ENCODE results near the gene AKAP4. TPM values are rescaled to one million over a fixed set of nuclear protein-coding genes. Genes with fewer than 3 reads are reported as not detected.

The AKAP4 gene
- total RNA-seq, 2 donors from 2014 or later, result not detected

DNA sequence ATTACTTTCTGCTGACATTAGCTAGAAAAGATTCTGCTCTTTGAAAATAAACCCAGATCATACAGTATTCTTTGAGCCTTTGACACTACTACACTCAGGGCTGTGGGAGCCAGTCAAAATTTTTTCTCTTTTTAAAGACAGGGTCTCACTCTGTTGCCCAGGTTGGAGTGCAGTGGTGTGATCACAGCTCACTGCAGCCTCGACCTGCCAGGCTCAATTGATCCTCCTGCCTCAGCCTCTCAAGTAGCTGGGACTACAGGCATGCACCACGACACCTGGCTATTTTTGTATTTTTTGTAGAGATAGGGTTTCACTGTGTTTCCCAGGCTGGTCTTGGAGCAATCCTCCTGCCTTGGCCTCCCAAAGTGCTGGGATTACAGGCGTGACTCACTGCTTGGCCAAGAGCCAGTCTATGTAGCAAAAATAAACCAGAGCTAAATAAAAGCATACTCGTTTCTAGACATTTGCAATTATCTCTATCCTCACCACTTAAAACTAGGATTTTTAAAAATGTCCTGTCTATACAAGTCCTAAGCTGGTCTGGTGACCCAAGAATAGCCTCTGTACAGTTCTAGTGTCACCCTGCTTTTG, 43.2 kb downstream of the AKAP4 start:
- no peak for ATAC-seq (ENCODE audit: insufficient number of reproducible peaks, low FRiP score, low read depth)

DNA sequence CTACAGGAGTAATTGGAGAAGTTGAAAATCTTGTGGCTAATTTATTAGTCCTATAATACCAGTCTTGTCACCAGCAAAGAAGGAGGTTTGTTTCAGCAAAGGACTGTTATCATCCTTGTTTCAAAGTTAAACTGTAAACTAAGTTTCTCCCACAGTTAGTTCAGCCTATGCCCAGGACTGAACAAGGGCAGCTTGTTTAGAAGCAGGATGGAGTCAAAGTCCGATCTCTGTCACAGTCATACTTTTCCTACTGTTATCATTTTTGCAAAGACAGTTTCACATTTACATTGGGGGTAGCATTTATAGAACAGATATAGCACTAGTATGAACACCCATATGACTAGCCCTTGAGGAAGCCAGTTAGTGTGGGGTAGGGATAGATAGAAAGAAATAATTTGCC, 46.4 kb downstream of the AKAP4 start:
- Histone ChIP-seq H3K27me3 (replicated peaks; ENCODE audit: insufficient read depth) (no peaks in the 10 kb centered on the region), H3K4me3 (no peak overlapping the region), H3K36me3 (no peaks in the 10 kb centered on the region), H3K4me1 (ENCODE audit: control insufficient read depth in 1 of 2, low read depth in 2 of 2) (no peaks in the 10 kb centered on the region), H3K27ac (no peak overlapping the region), H3K9me3 (no peaks in the 10 kb centered on the region)
- TF ChIP-seq, protein P1, sequence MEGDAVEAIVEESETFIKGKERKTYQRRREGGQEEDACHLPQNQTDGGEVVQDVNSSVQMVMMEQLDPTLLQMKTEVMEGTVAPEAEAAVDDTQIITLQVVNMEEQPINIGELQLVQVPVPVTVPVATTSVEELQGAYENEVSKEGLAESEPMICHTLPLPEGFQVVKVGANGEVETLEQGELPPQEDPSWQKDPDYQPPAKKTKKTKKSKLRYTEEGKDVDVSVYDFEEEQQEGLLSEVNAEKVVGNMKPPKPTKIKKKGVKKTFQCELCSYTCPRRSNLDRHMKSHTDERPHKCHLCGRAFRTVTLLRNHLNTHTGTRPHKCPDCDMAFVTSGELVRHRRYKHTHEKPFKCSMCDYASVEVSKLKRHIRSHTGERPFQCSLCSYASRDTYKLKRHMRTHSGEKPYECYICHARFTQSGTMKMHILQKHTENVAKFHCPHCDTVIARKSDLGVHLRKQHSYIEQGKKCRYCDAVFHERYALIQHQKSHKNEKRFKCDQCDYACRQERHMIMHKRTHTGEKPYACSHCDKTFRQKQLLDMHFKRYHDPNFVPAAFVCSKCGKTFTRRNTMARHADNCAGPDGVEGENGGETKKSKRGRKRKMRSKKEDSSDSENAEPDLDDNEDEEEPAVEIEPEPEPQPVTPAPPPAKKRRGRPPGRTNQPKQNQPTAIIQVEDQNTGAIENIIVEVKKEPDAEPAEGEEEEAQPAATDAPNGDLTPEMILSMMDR (IDR thresholded peaks at IDR 0.05), result no peak
- ATAC-seq (ENCODE audit: insufficient number of reproducible peaks, low FRiP score, low read depth) (no peak), DNase-seq (ENCODE audit: low spot score) (no peak)

More for the DNA sequence above, 43.2 kb downstream of the AKAP4 start:
- Histone ChIP-seq H3K9me3 (no peaks in the 10 kb centered on the region), H3K4me3 (no peak overlapping the region), H3K27me3 (replicated peaks; ENCODE audit: insufficient read depth) (no peaks in the 10 kb centered on the region), H3K36me3 (no peaks in the 10 kb centered on the region), H3K27ac (no peak overlapping the region), H3K4me1 (ENCODE audit: control insufficient read depth in 1 of 2, low read depth in 2 of 2) (no peaks in the 10 kb centered on the region)
- DNase-seq (ENCODE audit: low spot score), result no peak
- TF ChIP-seq, protein P1 (IDR thresholded peaks at IDR 0.05), result no peak

DNA sequence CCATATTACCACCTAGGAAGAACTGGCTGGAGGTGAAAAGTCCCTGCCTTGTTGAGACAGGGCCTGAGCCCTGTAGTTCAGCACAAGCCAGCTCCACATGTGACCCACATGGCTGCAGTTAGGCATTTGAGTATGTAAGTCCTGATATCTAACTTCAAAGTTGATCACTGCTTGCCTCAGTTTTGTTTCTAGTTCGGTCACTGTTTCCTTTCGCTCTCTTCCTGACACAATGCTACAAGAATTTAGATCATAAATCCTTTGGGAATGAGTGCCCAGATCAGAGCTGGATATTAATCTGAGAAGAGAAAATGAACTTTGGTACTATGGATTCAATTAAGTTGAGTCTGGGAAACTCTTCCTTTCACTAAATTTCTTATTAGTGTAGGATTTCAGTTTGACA, 48.4 kb downstream of the AKAP4 start:
- Histone ChIP-seq H3K27me3 (replicated peaks; ENCODE audit: insufficient read depth) (no peaks in the 10 kb centered on the region), H3K4me3 (no peak overlapping the region), H3K9me3 (no peaks in the 10 kb centered on the region), H3K4me1 (ENCODE audit: control insufficient read depth in 1 of 2, low read depth in 2 of 2) (no peaks in the 10 kb centered on the region), H3K36me3 (no peaks in the 10 kb centered on the region), H3K27ac (no peak overlapping the region)
- TF ChIP-seq, protein P1 (IDR thresholded peaks at IDR 0.05), result no peak
- ATAC-seq (ENCODE audit: insufficient number of reproducible peaks, low FRiP score, low read depth) (no peak), DNase-seq (ENCODE audit: low spot score) (no peak)

DNA sequence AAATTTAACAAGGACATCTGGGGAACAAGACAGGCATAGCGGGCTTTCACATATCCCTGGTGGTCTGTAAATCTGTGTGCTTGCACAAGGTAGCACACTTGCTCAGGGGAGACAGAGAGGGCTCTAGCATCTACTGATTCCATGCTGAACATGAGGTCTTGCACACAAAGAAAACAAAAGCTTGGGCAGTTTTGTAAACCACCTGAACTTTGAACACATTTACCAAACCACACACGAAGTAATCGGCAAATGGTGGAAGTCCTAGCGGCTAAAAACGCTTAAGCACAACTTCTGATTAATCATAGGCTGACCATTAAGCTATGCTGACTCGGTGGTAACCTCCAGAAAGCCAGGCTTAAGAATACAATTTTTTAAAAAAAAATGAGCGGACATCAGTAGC, 52.8 kb downstream of the AKAP4 start:
- no peak overlapping the region for H3K4me3 ChIP-seq
- no peaks in the 10 kb centered on the region for H3K4me1 ChIP-seq (ENCODE audit: control insufficient read depth in 1 of 2, low read depth in 2 of 2)
- no peaks in the 10 kb centered on the region for H3K9me3 ChIP-seq
- no peaks in the 10 kb centered on the region for H3K27me3 ChIP-seq (replicated peaks; ENCODE audit: insufficient read depth)
- ATAC-seq (ENCODE audit: insufficient number of reproducible peaks, low FRiP score, low read depth), result no peak
- DNase-seq (ENCODE audit: low spot score), result no peak
- no peak overlapping the region for H3K27ac ChIP-seq
- TF ChIP-seq, protein P1 (IDR thresholded peaks at IDR 0.05), result no peak
- H3K36me3 ChIP-seq, result no peaks in the 10 kb centered on the region

Other genes with a start within 250 kb of the AKAP4 start
- gene CCNB3, start 3.8 kb upstream of the AKAP4 start, total RNA-seq, result under 1 TPM in 1 of 2 donors, not detected in 1; 0.21 TPM

Data from thoracic aorta (tissue), 2 donors.